IPS DF 6.9 (cell line): ENCODE data around the gene RAB41.
"Not testable (repeated sequence)": the region's sequence is repeated elsewhere in the genome, so short reads cannot be mapped to it uniquely, and the experiment has no call there.

Experiments
- DNase-seq: peaks from one replicate; pipeline ENCODE4 v3.0.0-alpha.2; 2013; ENCODE audit warnings: low read depth, low spot score
- H3K27ac ChIP-seq: one replicate; pipeline ENCODE4 v1.5.1; 2013; ENCODE audit warnings: low read length, control low read depth
- H3K27me3 ChIP-seq: 2 replicates; pipeline ENCODE4 v1.6.1; 2013; ENCODE audit warnings: mild to moderate bottlenecking, low read length; ENCODE audit not compliant: control insufficient read depth, insufficient read depth
- H3K36me3 ChIP-seq: 2 replicates; pipeline ENCODE4 v1.6.1; 2013; ENCODE audit warnings: low read length; ENCODE audit not compliant: control insufficient read depth, insufficient read depth
- H3K4me1 ChIP-seq: 2 replicates; pipeline ENCODE4 v1.6.1; 2013; ENCODE audit warnings: low read length; ENCODE audit not compliant: control insufficient read depth, insufficient read depth
- H3K4me3 ChIP-seq: 2 replicates; pipeline ENCODE4 v1.5.1; 2013; ENCODE audit warnings: mild to moderate bottlenecking, low read length
- H3K9me3 ChIP-seq: 2 replicates; pipeline ENCODE4 v1.6.1; 2013; ENCODE audit warnings: low read length, inconsistent platforms; ENCODE audit not compliant: control insufficient read depth, insufficient read depth
- WGBS: extraction: QIAGEN DNeasy Blood & Tissue Kit; methylation state at CpG from one replicate; pipeline ENCODE4 v1.1.7; 2013; ENCODE audit warnings: mixed read lengths, missing lambda C conversion rate; ENCODE audit not compliant: insufficient read length, insufficient coverage; 5-methylcytosine and 5-hydroxymethylcytosine counted together

The RAB41 gene

GRCh38 chrX:70255452-70255851, 26.5 kb upstream of the RAB41 start:
- DNase-seq, result no peak
- no peaks in the 10 kb centered on the region for H3K9me3 ChIP-seq
- no CpG with 5 or more reads among the region's 2 CpGs for WGBS
- no peak overlapping the region for H3K4me3 ChIP-seq
- no peaks in the 10 kb centered on the region for H3K36me3 ChIP-seq
- H3K27ac ChIP-seq, result no peak overlapping the region
- no peaks in the 10 kb centered on the region for H3K4me1 ChIP-seq
- H3K27me3 ChIP-seq, result no peaks in the 10 kb centered on the region

GRCh38 chrX:70257423-70258288, 24.3 kb upstream of the RAB41 start:
- H3K27me3 ChIP-seq, result no peaks in the 10 kb centered on the region
- no CpG with 5 or more reads among the region's 5 CpGs for WGBS
- no peak for DNase-seq
- H3K36me3 ChIP-seq, result no peaks in the 10 kb centered on the region
- H3K27ac ChIP-seq, result no peak overlapping the region
- H3K4me3 ChIP-seq, result no peak overlapping the region
- no peaks in the 10 kb centered on the region for H3K9me3 ChIP-seq
- no peaks in the 10 kb centered on the region for H3K4me1 ChIP-seq

DNA sequence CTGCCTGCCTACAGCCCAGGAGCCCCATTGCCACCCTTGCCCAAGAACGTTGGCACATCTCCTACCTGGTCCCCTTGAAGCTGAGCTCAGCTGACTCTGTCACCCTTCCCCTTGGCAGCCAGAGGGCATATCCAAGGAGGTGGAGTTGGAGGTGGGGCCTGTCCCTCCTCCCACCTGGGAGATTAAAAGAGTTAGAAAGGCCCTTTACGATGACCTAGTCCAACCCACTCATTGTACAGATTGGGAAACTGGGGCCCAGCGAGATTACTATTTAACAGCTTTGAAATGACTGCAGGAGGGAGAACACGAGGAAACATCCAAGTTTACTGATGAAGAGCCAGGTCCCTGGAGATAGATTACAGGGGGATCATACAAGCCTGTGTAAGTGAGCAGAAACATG, 21.9 kb upstream of the RAB41 start, which contains the start of gene P2RY4:
Gene P2RY4 (minus strand): TSS at position 101 of the 400 bp plus-strand sequence. CDS start 580 bp downstream, outside the sequence.
- no peaks in the 10 kb centered on the region for H3K4me1 ChIP-seq
- no peaks in the 10 kb centered on the region for H3K9me3 ChIP-seq
- whole genome bisulfite sequencing, result no CpG with 5 or more reads among the region's 4 CpGs
- no peaks in the 10 kb centered on the region for H3K27me3 ChIP-seq
- no peak within 1 kb of the TSS for H3K27ac ChIP-seq
- no peak for DNase-seq
- H3K4me3 ChIP-seq, result no peak within 1 kb of the TSS
- no peaks in the 10 kb centered on the region for H3K36me3 ChIP-seq

GRCh38 chrX:70262952-70263567, 18.9 kb upstream of the RAB41 start:
- DNase-seq, result peak; percentile 22

DNA sequence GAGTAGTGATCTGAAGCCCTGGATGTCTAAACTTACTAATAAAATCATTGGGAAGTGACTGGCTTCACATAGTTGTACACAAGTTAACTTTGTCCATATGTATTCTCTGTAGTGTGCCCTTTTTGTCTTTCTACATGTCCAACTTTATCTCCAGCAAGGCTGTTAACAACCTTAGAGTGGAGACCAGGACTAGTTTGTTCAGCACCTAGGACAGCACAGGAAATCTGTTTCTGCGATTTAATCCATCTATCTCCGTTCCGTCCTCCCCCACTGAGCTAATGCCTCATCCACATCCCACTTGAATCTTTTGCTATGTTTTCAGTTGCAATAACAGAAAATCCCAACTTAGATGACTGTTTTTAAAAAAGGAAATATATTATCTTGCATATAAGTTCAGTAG, 17.2 kb upstream of the RAB41 start:
- H3K27me3 ChIP-seq, result no peaks in the 10 kb centered on the region
- no CpG with 5 or more reads among the region's 3 CpGs for WGBS
- H3K4me1 ChIP-seq, result no peaks in the 10 kb centered on the region
- H3K27ac ChIP-seq, result no peak overlapping the region
- H3K36me3 ChIP-seq, result no peaks in the 10 kb centered on the region
- no peak for DNase-seq
- no peak overlapping the region for H3K4me3 ChIP-seq
- H3K9me3 ChIP-seq, result no peaks in the 10 kb centered on the region

More at GRCh38 chrX:70262952-70263567, 18.9 kb upstream of the RAB41 start:
- Histone ChIP-seq H3K9me3 (no peaks in the 10 kb centered on the region), H3K27me3 (no peaks in the 10 kb centered on the region), H3K27ac (no peak overlapping the region), H3K4me1 (no peaks in the 10 kb centered on the region), H3K36me3 (no peaks in the 10 kb centered on the region), H3K4me3 (no peak overlapping the region)
- no CpG with 5 or more reads among the region's 7 CpGs for WGBS

GRCh38 chrX:70268034-70268433, 13.9 kb upstream of the RAB41 start, which contains the start of gene ARR3:
ARR3 (plus strand) TSS chrX:70268334; CDS start chrX:70269386, 1,052 bp downstream.
- Histone ChIP-seq H3K9me3 (no peaks in the 10 kb centered on the region), H3K36me3 (no peaks in the 10 kb centered on the region), H3K27ac (no peak within 1 kb of the TSS), H3K4me1 (no peaks in the 10 kb centered on the region), H3K4me3 (no peak within 1 kb of the TSS), H3K27me3 (no peaks in the 10 kb centered on the region)
- no peak for DNase-seq

DNA sequence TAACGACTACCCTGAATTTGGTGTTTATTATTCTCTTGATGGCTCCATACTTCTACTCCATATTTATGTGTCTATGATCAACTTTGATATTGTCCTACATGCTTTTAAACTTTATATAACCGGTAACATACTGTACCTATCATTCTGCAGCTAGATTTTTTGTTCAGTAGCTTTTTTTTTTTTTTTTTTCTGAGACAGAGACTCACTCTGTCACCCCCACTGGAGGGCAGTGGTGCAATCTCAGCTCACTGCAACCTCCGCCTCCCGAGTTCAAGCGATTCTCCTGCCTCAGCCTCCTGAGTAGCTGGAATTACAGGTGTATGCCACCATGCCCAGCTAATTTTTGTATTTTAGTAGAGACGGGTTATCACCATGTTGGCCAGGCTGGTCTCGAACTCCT, 7.9 kb upstream of the RAB41 start:
- not testable (repeated sequence) for DNase-seq, H3K36me3 ChIP-seq, H3K27ac ChIP-seq, H3K4me1 ChIP-seq, H3K9me3 ChIP-seq, H3K27me3 ChIP-seq, H3K4me3 ChIP-seq
- WGBS, result no CpG with 5 or more reads among the region's 7 CpGs

DNA sequence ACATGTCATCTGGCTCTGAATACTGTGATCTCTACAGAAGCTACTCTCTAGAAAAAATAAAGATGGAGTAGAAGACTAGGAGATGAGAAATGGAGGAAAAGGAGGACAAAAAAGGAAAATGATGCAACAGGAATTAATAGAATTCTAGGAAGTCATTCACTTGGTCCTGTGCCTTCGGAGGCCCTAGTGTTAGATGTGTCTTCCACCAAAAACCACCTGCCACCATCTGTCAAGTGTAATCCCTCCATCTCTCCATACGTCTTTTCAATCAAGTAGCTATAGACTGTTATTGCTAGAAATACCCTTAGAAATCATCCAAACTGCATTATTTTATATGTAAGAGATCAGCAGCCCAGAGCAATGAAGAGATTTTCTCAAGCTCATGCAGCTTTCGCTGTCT, 2.9 kb upstream of the RAB41 start:
- Histone ChIP-seq H3K9me3 (no peaks in the 10 kb centered on the region), H3K36me3 (no peaks in the 10 kb centered on the region), H3K4me3 (no peak overlapping the region), H3K27ac (no peak overlapping the region), H3K4me1 (no peaks in the 10 kb centered on the region), H3K27me3 (no peaks in the 10 kb centered on the region)
- DNase-seq, result no peak
- WGBS, result no CpG with 5 or more reads among the region's 3 CpGs

DNA sequence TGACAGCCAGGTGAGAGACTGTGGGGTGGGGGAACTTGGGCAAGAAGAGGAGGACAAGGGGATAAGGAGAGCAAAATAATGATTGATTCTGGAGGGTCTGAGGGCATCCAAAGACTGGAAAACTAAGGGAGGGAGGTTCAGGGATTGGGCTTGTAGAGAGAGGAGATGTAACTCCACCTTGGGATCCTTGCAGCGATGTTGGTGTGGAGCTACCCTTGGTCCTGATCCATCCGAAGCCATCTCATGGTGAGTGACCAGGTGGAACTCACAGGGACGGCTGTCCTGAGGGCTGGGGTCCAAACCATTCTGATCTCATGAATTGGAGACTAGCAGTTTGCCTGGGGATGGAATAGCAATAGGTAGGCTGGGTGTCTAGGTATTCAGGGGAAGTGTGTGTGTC, 1.4 kb upstream of the RAB41 start:
- no peaks in the 10 kb centered on the region for H3K27me3 ChIP-seq
- no peak for DNase-seq
- H3K4me1 ChIP-seq, result no peaks in the 10 kb centered on the region
- no CpG with 5 or more reads among the region's 3 CpGs for WGBS
- H3K9me3 ChIP-seq, result no peaks in the 10 kb centered on the region
- H3K4me3 ChIP-seq, result no peak overlapping the region
- H3K36me3 ChIP-seq, result no peaks in the 10 kb centered on the region
- no peak overlapping the region for H3K27ac ChIP-seq

DNA sequence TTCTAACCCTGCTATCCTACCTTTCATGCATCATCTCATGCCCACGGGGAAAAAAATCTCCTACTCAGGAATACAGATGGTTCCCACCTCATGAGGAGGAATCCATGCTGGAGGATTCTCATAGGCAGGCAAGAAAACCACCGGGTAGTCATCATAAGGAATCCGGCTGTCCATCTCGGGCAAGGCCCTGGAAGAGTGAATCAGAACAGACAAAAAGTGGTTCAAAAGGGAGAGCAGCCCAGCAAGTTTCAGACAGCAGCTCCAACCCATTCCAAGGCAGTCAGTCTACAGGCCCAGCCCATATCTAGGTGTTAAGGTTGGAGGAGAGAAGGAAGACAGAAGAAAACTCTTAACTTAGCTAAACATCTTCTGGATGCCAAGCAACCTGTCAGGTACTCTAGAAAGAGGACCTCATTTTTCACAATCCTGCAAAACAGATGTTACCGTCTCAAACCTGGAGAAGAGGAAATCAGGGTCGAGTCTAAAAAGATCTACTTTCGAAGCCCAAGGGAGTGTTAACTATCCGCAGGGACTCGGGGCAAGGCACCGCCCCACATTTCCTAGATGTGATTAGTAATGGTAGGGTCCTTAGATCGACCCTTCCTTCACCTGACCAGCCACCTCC, 7.3 kb downstream of the RAB41 start:
- DNase-seq, result no peak
- Histone ChIP-seq H3K4me3 (peak overlapping the region; percentile 99), H3K4me1 (no peaks in the 10 kb centered on the region), H3K27me3 (no peaks in the 10 kb centered on the region), H3K9me3 (no peaks in the 10 kb centered on the region), H3K36me3 (no peaks in the 10 kb centered on the region; the same call in 1 of the 2 replicates), H3K27ac (no peak overlapping the region)
- WGBS, result no CpG with 5 or more reads among the region's 11 CpGs
